Suppressor macrophage treated with lipopolysaccharide for 4 hours (primary cell): ENCODE results near the gene NLRC5.
A peak's percentile ranks its signal among the peaks of the same experiment; 100 is the strongest.
"Not testable (repeated sequence)": the region's sequence is repeated elsewhere in the genome, so short reads cannot be mapped to it uniquely, and the experiment has no call there.

Experiments
- DNase-seq: peaks from one replicate; pipeline ENCODE4 v3.0.0-alpha.2; 2020

NLRC5 gene

GRCh38 chr16:56961386-56961785, 28.0 kb upstream of the NLRC5 start:
- no peak for DNase-seq

- DNase-seq = no peak
These were observed 27.5 kb upstream of the NLRC5 start, which contains the start of gene CETP for GRCh38 chr16:56961851-56962281. CETP (plus strand) TSS chr16:56961950; CDS start chr16:56961980, 30 bp downstream.

GRCh38 chr16:56964243-56965148, 24.9 kb upstream of the NLRC5 start:
- peak; percentile 95 for DNase-seq

GRCh38 chr16:56965149-56966092, 23.9 kb upstream of the NLRC5 start:
- peak; percentile 59 for DNase-seq

- no peak for DNase-seq
These were observed 23.3 kb upstream of the NLRC5 start for GRCh38 chr16:56966093-56966475.

- DNase-seq = no peak
These were observed 21.6 kb upstream of the NLRC5 start for GRCh38 chr16:56967733-56968132.

- DNase-seq = no peak
These were observed 19.6 kb upstream of the NLRC5 start for GRCh38 chr16:56969769-56970168.

- no peak for DNase-seq
These were observed 18.2 kb upstream of the NLRC5 start for GRCh38 chr16:56970934-56971767.

GRCh38 chr16:56971768-56972043, 17.7 kb upstream of the NLRC5 start:
- DNase-seq = no peak

- no peak for DNase-seq
These were observed 16.7 kb upstream of the NLRC5 start for GRCh38 chr16:56972403-56973293.

GRCh38 chr16:56973294-56973689, 16.1 kb upstream of the NLRC5 start:
- DNase-seq = no peak

GRCh38 chr16:56973899-56974298, 15.5 kb upstream of the NLRC5 start:
- DNase-seq = not testable (repeated sequence)

GRCh38 chr16:56974549-56975300, 14.6 kb upstream of the NLRC5 start:
- no peak for DNase-seq

- DNase-seq = no peak
These were observed 13.6 kb upstream of the NLRC5 start for GRCh38 chr16:56975714-56976113.

GRCh38 chr16:56977216-56977615, 12.1 kb upstream of the NLRC5 start:
- DNase-seq = no peak

- DNase-seq = no peak
These were observed 11.4 kb upstream of the NLRC5 start for GRCh38 chr16:56977823-56978430.

- DNase-seq = no peak
These were observed 9.2 kb upstream of the NLRC5 start for GRCh38 chr16:56980201-56980535.

GRCh38 chr16:56980792-56981724, 8.3 kb upstream of the NLRC5 start:
- no peak for DNase-seq

- no peak for DNase-seq
These were observed 7.6 kb upstream of the NLRC5 start for GRCh38 chr16:56981729-56982271.
